Neural cell (in vitro differentiated cells): Measurements from ENCODE around the gene MAD1L1. TPM values are rescaled to one million over a fixed set of nuclear protein-coding genes. Genes with fewer than 3 reads are reported as not detected.

Experiments used
- H2AFZ ChIP-seq: fragments of 200-600, 300-800 bp; sonication (generic), shearing (Covaris generic); 2 replicates; pipeline ENCODE4 v1.6.0; 2014; ENCODE audit warnings: low read depth, mild to moderate bottlenecking, antibody characterized with exemption, low read length, moderate library complexity
- H3F3A ChIP-seq: fragments of 200-600 bp; shearing (Covaris generic); 2 replicates; pipeline ENCODE4 v1.6.1; 2016; ENCODE audit warnings: mild to moderate bottlenecking, moderate library complexity, mixed read lengths, antibody characterized with exemption, low read length; ENCODE audit not compliant: insufficient read depth, poor library complexity, severe bottlenecking
- H3K27ac ChIP-seq: fragments of 200-600, 300-800 bp; sonication (generic), shearing (Covaris generic); 2 replicates; pipeline ENCODE4 v1.5.1; 2014; ENCODE audit warnings: mild to moderate bottlenecking, low read length, moderate library complexity
- H3K27me3 ChIP-seq: fragments of 300-800, 200-600 bp; sonication (generic), shearing (Covaris generic); 2 replicates; pipeline ENCODE4 v1.6.0; 2014; ENCODE audit warnings: mild to moderate bottlenecking, low read depth, low read length, moderate library complexity; ENCODE audit not compliant: insufficient read depth
- H3K36me3 ChIP-seq: fragments of 300-800, 200-600 bp; sonication (generic), shearing (Covaris generic); 2 replicates; pipeline ENCODE4 v1.5.1; 2014; ENCODE audit warnings: mild to moderate bottlenecking, antibody characterized with exemption, low read length, moderate library complexity; ENCODE audit not compliant: insufficient read depth
- H3K4me2 ChIP-seq: fragments of 300-800, 200-600 bp; sonication (generic), shearing (Covaris generic); 2 replicates; pipeline ENCODE4 v1.6.0; 2014; ENCODE audit warnings: mild to moderate bottlenecking, low read length
- H3K4me3 ChIP-seq: fragments of 300-800, 200-600 bp; sonication (generic), shearing (Covaris generic); 2 replicates; pipeline ENCODE4 v1.5.1; 2014; ENCODE audit warnings: mild to moderate bottlenecking, low read length, moderate library complexity
- H3K79me2 ChIP-seq: fragments of 200-600 bp; shearing (Covaris generic); replicated peaks from 2 replicates; pipeline ENCODE4 v1.6.0; 2014; ENCODE audit warnings: mild to moderate bottlenecking, low read length, moderate library complexity; ENCODE audit not compliant: insufficient read depth
- H3K9ac ChIP-seq: fragments of 300-800, 200-600 bp; sonication (generic), shearing (Covaris generic); 2 replicates; pipeline ENCODE4 v1.6.1; 2016; ENCODE audit warnings: mild to moderate bottlenecking, low read length, mixed read lengths
- H3K9me2 ChIP-seq: fragments of 200-600 bp; shearing (Covaris generic); 2 replicates; pipeline ENCODE4 v1.6.1; 2016; ENCODE audit warnings: mild to moderate bottlenecking, low read length, mixed read lengths; ENCODE audit not compliant: insufficient read depth
- H3K9me3 ChIP-seq: fragments of 200-600, 300-800 bp; sonication (generic), shearing (Covaris generic); 2 replicates; pipeline ENCODE4 v1.6.1; 2016; ENCODE audit warnings: mild to moderate bottlenecking, mixed run types, low read length, moderate library complexity, mixed read lengths
- H4K20me1 ChIP-seq: fragments of 200-600 bp; shearing (Covaris generic); 2 replicates; pipeline ENCODE4 v1.6.1; 2016; ENCODE audit warnings: mild to moderate bottlenecking, mixed run types; ENCODE audit not compliant: insufficient read depth
- EP300 ChIP-seq: fragments of 450-650 bp; conservative IDR thresholded peaks from 2 replicates; pipeline ENCODE4 v1.6.1; 2014; ENCODE audit warnings: antibody characterized with exemption, mild to moderate bottlenecking, moderate library complexity; ENCODE audit not compliant: poor library complexity, severe bottlenecking
- EZH2 ChIP-seq: fragments of 200-600, 300-800 bp; shearing (Covaris generic), sonication (generic); IDR thresholded peaks from 2 replicates; pipeline ENCODE4 v1.6.1; 2014; ENCODE audit warnings: antibody characterized with exemption, low read length, borderline replicate concordance, mild to moderate bottlenecking; ENCODE audit not compliant: insufficient read depth, poor library complexity, severe bottlenecking
- MXI1 ChIP-seq: fragments of 450-650 bp; conservative IDR thresholded peaks from 2 replicates; pipeline ENCODE4 v1.6.1; 2014; ENCODE audit warnings: antibody characterized with exemption, mild to moderate bottlenecking; ENCODE audit not compliant: poor library complexity, severe bottlenecking
- POLR2AphosphoS5 ChIP-seq: IDR thresholded peaks from 2 replicates; pipeline ENCODE4 v1.6.1; 2012
- RAD21 ChIP-seq: fragments of 450-650 bp; conservative IDR thresholded peaks from 2 replicates; pipeline ENCODE4 v1.6.1; 2014; ENCODE audit warnings: antibody characterized with exemption, mild to moderate bottlenecking, moderate library complexity
- SMC3 ChIP-seq: fragments of 450-650 bp; conservative IDR thresholded peaks from 2 replicates; pipeline ENCODE4 v1.6.1; 2014; ENCODE audit warnings: antibody characterized with exemption, mild to moderate bottlenecking, moderate library complexity; ENCODE audit not compliant: poor library complexity
- TAF1 ChIP-seq: IDR thresholded peaks from 2 replicates; pipeline ENCODE4 v1.6.1; 2012; ENCODE audit warnings: low read depth
- polyA plus RNA-seq: library from polyadenylated mRNA; depleted of rRNA; stranded (reverse); fragments of >200 nt; gene quantifications from 2 replicates; pipeline ENCODE4 v1.2.3, GENCODE V29; 2014
- TF ChIP-seq, protein P1 (sequence below): fragments of 450-650 bp; IDR thresholded peaks from 2 replicates; pipeline ENCODE4 v1.5.1; 2014; ENCODE audit warnings: antibody characterized with exemption, mild to moderate bottlenecking, moderate library complexity; ENCODE audit not compliant: poor library complexity, severe bottlenecking
- TF ChIP-seq, protein P2 (sequence below): IDR thresholded peaks from 2 replicates; pipeline ENCODE4 v1.6.1; 2012; ENCODE audit warnings: borderline replicate concordance

Gene MAD1L1
- polyA plus RNA-seq, 1 donor from 2014 or later, result 31.4 TPM

DNA sequence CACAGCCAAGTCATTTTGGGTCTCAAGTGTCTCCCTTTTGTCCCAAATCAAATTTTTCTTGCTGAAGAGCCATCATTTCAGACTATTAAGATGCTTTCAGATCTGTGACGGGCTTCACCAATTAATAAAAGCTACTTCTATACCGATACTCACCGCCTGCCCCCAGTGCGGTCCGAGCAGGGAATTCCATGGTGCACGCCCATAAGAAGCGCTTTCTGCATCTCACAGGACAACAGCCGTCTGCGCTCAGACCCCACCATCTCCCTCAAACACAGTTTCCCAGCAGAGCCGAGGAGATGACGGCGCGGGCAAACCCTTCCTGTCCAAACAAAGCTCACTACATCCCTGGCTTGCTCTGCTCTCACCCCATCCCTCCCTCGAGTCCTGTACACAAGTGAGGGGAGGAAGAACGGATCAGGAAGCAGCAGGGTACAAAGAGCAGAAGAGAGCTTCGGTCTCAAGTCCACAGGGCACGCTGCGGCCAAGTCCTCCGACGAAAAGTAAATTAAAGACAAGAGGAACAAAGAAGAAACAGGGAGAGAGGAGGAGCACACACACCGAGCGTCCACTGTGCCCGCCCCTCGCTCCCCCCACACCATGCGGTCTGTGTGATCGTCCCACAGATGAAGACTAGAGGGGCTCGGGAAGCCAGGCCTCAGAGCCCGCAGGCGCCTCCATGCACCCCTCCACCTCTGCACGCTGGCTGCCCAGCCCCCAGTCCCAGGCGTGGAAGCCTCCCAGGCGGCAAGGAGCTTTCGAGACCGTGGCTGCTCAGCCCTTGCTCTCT lies 121.9 kb downstream of the MAD1L1 start:
- TF ChIP-seq, protein P1, sequence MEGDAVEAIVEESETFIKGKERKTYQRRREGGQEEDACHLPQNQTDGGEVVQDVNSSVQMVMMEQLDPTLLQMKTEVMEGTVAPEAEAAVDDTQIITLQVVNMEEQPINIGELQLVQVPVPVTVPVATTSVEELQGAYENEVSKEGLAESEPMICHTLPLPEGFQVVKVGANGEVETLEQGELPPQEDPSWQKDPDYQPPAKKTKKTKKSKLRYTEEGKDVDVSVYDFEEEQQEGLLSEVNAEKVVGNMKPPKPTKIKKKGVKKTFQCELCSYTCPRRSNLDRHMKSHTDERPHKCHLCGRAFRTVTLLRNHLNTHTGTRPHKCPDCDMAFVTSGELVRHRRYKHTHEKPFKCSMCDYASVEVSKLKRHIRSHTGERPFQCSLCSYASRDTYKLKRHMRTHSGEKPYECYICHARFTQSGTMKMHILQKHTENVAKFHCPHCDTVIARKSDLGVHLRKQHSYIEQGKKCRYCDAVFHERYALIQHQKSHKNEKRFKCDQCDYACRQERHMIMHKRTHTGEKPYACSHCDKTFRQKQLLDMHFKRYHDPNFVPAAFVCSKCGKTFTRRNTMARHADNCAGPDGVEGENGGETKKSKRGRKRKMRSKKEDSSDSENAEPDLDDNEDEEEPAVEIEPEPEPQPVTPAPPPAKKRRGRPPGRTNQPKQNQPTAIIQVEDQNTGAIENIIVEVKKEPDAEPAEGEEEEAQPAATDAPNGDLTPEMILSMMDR, result no peak
- no peak for TF ChIP-seq RAD21
- TF ChIP-seq EP300, result no peak
- TF ChIP-seq EZH2, result no peak
- no peak for TF ChIP-seq MXI1
- TF ChIP-seq, protein P2, sequence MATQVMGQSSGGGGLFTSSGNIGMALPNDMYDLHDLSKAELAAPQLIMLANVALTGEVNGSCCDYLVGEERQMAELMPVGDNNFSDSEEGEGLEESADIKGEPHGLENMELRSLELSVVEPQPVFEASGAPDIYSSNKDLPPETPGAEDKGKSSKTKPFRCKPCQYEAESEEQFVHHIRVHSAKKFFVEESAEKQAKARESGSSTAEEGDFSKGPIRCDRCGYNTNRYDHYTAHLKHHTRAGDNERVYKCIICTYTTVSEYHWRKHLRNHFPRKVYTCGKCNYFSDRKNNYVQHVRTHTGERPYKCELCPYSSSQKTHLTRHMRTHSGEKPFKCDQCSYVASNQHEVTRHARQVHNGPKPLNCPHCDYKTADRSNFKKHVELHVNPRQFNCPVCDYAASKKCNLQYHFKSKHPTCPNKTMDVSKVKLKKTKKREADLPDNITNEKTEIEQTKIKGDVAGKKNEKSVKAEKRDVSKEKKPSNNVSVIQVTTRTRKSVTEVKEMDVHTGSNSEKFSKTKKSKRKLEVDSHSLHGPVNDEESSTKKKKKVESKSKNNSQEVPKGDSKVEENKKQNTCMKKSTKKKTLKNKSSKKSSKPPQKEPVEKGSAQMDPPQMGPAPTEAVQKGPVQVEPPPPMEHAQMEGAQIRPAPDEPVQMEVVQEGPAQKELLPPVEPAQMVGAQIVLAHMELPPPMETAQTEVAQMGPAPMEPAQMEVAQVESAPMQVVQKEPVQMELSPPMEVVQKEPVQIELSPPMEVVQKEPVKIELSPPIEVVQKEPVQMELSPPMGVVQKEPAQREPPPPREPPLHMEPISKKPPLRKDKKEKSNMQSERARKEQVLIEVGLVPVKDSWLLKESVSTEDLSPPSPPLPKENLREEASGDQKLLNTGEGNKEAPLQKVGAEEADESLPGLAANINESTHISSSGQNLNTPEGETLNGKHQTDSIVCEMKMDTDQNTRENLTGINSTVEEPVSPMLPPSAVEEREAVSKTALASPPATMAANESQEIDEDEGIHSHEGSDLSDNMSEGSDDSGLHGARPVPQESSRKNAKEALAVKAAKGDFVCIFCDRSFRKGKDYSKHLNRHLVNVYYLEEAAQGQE, result no peak
- TF ChIP-seq SMC3, result no peak
- TF ChIP-seq POLR2AphosphoS5, result no peak
- TF ChIP-seq TAF1, result no peak
- Histone ChIP-seq H3K4me3 (no peak overlapping the region), H3K79me2 (no peaks in the 10 kb centered on the region), H3K27ac (no peak overlapping the region), H2AFZ (no peak overlapping the region), H3K9ac (no peak overlapping the region), H3K36me3 (no peaks in the 10 kb centered on the region), H3K27me3 (no peaks in the 10 kb centered on the region), H3K4me2 (no peak overlapping the region), H3F3A (no peaks in the 10 kb centered on the region), H3K9me3 (no peaks in the 10 kb centered on the region), H4K20me1 (no peaks in the 10 kb centered on the region), H3K9me2 (no peaks in the 10 kb centered on the region)

DNA sequence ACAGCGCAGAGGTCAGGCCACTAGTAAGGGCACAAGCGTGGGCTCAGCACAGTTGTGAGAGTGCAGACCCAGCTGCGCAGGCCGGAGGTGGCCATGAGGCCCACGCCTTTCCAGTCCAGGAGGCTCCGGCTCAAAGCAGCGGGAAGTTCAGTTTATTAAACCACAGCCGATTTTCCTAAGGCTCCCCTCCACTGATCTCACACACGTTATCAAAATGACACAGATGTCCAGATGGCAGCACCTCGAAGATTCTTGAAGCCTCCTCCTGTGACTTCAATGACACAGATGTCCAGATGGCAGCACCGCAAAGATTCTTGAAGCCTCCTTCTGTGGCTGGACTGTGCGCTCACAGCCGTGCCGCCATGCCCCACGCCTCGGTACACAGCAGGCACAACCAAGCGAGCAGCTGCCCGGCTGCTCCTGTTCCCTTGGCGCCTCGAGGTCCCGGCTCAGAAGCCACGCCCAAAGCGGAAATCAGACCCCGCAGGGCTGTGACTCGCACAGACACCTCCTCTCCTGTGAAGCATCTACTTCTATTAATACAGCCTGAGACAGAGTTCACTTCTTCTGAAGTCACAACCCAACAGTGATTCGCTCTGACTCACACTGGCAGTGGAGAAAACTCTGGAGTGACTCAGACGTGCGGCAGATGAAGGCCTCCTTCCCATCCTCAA lies 122.7 kb downstream of the MAD1L1 start:
- Histone ChIP-seq H3K27ac (no peak overlapping the region), H4K20me1 (no peaks in the 10 kb centered on the region), H3K9me2 (no peaks in the 10 kb centered on the region), H3K9me3 (no peaks in the 10 kb centered on the region), H3K4me3 (no peak overlapping the region), H3K9ac (no peak overlapping the region), H3K27me3 (no peaks in the 10 kb centered on the region), H3K79me2 (no peaks in the 10 kb centered on the region), H3F3A (no peaks in the 10 kb centered on the region), H3K36me3 (no peaks in the 10 kb centered on the region), H2AFZ (no peak overlapping the region), H3K4me2 (no peak overlapping the region)
- TF ChIP-seq, protein P2, result no peak
- no peak for TF ChIP-seq TAF1
- TF ChIP-seq MXI1, result no peak
- no peak for TF ChIP-seq SMC3
- TF ChIP-seq POLR2AphosphoS5, result no peak
- TF ChIP-seq EZH2, result no peak
- TF ChIP-seq RAD21, result no peak
- TF ChIP-seq EP300, result no peak
- TF ChIP-seq, protein P1, result no peak
